HG02588 (cell line): ENCODE results near the gene SLX4IP.

ENCODE experiments used
- ATAC-seq: cut with Tn5 transposase; IDR thresholded peaks from one replicate; pipeline ENCODE4 v1.9.1; 2021; ENCODE audit warnings: mild to moderate bottlenecking, moderate library complexity; ENCODE audit not compliant: unreplicated experiment

The SLX4IP gene

DNA sequence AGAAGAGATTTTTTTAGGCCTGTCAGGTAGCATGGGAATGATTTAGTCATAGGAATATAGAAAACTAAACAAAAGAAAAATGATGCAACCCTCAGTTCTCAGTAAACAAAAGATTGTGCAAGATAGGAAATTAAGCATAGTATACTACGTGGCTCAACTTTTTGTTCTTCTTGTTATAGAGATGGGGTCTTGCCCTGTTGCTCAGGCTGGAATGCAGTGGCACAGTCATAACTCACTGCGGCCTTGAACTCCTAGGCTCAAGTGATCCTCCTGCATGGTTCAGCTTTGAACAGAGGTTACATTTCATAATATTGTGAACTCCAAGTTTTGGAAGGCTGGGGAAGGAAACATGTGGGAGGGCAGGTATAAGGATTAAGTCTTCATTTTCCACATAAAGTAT lies 28.5 kb downstream of the SLX4IP start:
- ATAC-seq = no peak

DNA sequence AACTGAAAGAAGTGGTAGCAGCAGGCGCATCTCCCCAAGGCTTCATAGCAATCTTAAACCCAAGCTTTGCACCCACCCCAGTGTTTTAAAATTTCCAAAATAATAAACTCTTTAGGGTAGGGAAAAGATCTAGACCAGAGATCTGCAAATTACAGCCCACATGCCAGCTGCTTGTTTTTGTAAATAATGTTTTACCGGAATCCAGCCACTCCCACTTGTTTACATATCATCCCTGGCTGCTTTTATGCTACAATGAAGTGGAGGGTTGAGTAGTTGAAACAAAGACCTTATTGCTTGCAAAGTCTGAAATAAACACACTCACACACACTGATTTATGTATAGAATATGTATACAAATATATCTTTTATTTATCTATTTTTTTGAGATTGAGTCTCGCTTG lies 30.0 kb downstream of the SLX4IP start:
- ATAC-seq = no peak

DNA sequence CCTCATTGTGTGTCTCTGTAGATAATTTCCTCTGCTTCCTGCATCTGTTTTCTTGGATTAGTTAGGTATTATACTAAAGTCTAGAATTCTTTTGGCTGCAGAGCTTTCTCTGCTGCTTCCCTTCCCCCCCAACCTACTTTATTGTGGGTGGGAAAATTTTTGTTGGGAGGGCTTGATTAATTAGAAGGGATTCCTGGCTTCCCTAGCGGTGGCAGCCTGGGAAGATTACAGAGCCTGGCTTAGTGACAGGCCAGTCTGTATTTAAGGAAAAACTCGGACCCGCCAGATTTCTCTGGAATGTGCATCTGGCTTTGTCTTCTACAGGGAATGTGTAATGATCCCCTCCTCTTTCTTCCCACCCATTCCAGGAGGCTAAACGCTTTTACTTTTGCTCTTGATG lies 31.2 kb downstream of the SLX4IP start:
- ATAC-seq = no peak

DNA sequence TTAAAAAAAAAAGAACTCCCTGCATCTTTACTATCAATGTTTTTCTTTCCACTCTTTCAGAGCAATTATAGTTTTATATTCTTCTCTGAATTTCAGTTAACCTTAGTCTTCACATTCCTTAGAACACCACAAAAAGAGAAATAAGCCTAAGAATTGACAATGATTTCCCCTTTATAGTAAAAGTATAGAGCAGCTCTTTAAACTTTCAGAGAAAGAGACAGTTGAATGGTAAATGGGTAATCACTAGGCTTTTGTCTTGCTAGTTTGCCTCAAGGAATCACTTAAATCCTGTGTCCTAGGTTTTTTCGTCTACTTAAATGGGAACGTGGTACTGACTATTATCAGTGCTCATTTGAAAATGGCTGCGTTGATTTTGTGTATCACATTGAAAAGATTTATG lies 31.8 kb downstream of the SLX4IP start:
- ATAC-seq = no peak

DNA sequence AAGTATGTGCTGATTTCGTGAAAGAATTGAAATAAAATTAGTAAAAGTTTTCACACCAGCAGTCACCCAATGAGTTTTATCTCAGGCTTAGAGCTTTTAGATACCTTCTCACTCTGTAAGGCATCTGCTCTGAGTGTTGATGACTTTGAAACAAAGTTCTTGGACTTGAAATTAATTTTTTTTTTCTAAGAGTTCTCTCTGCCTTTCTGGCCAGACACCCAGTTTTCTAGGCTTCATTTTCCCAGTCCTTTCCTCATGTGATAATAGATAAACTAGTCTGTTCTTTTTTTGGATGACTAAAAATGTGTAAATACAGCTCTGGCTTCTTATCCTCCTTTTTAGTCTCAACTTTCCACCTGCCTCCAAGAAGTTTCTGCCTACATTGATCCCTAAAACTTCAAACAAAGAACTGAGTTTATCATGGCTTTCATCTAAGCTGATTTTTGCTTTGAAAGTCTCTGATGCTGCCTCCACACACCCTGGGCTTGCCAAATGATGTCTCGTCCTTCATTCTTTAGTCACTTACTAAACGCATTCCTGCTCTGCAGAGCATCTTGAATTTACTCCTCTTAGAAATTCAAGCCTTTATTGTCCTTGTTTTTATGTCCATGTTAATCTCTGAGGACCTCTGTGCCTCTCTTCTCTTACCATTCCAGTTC lies 32.7 kb downstream of the SLX4IP start:
- ATAC-seq = no peak

DNA sequence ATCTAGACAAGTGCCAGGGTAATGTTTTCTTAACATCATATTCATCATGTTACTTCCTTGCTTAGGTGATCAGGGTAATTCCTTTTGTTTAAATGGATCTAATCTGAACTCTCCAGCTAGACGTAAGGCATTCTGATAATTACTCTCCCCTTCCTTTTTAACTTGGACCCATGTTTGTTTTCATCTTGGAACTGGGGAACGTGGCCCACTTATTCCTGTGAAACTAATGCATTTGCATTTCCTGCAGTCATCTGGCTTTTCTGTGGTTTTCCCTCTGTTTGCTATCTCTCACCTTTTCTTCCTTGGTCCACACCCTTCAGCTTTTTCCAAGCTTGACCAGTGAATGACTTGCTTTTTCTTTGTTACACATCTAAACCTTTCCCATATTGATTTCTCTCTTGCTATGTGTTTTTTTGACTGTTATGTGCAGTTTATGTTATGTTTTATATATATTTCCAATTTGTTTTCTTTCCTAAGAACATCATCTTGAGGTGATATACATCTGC lies 33.3 kb downstream of the SLX4IP start:
- no peak for ATAC-seq

DNA sequence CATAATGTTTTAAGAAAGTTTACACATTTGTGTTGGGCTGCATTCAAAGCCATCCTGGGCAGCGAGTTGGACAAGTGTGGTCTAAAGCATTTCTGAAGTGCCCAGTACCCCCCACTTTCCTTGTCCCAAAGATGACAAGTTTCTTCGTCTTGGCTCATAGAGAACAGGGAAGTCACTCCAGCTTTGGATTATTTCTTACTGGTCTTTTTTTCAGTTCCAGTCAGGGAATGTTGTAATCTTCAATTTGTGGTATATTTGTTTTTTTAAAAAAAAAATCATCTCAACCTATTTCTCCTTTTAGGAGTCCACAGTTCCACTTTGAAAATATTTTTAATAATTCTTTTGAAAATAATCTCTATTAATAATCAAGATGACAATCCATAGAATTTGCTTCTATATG lies 34.0 kb downstream of the SLX4IP start:
- no peak for ATAC-seq

DNA sequence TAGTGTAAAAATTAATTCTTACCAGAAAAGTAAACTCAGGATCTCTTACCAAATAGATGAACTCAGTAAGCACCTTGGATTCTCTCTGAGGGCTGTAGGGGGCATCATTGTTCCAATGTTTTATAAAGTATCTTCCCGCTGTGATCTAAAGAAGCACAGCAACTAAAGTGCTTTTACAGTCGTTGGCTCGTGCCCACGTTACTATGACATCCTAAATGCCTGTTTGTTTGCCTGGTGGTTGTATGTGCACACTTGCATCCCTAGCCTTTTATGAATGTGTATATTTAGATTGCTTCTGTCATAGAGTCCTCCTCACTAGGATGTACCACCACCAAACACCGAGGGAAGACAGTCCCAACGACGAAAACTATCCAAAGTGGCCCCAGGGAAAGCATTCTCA lies 34.5 kb downstream of the SLX4IP start:
- no peak for ATAC-seq

DNA sequence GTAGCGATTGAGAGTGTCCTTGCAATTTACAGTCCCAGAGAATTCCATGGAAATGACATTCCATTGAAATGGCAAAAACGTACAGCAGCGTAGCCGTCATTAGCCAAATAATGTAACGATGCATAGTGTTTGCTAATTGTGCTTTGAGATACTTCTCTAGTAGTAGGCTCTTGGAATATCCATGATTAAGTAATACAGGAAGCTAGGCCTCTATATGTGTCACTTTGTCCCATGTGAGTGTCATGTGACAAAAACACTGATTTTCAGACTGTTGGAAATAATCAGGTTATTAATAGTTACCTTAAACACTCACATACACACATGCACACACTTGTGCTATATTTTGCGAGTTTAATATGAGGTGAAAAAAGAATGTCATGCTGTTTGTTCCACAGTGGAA lies 35.2 kb downstream of the SLX4IP start:
- no peak for ATAC-seq

DNA sequence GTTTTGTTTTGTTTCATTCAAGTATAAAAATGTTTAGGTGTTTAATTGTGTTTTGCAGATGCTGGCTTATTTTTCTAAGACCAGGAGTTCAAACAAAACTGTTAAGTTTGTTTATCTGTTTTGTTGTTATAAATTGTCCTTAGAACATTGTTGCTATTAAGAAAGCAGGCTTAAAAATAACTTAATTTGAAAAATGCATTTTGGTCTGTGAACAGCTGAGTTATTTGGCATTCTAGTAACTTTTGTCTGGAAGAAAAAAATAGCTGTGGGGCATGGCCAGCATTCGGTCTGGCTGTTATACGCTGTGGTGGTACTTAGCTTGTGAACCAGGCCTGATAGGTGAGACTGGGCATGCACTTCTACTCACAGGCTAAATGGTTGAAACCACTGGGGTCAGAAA lies 37.8 kb downstream of the SLX4IP start:
- ATAC-seq = no peak

DNA sequence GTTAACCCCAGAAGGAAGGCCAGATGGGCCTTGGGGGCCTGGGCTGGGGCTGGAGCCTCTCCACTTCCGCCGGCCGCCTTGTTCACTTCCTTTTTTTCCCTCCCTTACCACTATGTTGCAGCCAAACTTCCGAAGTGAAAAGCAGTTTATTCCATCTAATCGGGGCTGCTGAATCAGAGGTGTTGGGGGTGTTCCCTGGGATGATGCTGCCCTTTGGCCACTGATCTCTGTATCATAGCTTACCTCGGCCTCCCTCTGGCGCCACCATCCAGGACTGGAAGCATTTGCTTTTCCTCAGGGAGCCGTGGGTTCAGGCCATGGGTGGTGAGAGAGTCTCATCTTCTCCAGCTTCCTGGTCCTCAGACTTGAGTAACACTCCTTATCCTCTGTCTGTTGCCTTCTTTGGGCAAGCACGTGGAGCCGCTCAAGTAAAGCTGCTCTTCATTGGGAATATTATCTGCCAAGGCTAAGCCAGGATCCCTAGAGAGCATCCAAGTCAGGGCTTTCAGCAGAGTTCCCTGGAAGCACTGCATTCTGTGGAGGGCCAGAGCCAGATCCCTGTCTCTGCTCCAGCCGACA lies 39.6 kb downstream of the SLX4IP start:
- ATAC-seq = no peak

DNA sequence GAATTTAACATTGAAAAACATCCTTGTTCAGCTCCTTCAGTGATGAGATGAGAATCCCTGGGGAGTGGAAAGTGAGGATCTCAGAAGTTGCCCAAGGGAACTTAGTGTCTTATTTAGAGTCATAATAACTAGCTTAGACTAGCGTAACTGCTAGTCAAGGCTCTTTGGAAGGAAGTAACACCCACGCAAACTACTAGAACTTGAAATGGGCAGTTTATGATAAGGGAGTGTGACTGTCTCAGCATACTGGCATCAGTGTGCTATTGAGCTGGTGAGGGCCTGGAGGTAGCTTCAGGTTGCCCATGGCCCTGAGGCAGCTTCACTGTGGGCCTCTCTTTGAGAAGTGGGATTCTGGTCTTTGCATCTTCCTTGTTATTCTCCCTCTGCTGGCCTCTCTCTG lies 40.1 kb downstream of the SLX4IP start:
- no peak for ATAC-seq

DNA sequence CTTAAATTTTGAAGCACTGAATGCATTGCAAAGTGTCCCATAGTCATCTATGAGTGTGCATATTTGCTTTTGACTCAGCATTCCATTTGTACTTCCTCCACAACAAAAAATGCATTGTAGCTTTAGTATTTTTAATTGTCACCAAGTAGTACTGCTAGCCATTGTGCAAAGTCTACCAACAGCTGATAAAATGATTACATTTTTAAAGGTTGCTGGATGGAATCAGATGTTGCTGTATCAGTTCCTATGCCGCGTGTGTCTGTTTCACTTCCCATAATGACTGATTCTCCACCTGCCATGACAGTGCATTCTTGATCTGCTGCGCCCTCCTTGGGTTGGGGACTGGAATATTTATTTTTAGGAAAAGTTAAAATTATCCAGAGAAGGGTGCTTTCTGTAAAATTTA lies 41.2 kb downstream of the SLX4IP start:
- peak; percentile 81 for ATAC-seq

DNA sequence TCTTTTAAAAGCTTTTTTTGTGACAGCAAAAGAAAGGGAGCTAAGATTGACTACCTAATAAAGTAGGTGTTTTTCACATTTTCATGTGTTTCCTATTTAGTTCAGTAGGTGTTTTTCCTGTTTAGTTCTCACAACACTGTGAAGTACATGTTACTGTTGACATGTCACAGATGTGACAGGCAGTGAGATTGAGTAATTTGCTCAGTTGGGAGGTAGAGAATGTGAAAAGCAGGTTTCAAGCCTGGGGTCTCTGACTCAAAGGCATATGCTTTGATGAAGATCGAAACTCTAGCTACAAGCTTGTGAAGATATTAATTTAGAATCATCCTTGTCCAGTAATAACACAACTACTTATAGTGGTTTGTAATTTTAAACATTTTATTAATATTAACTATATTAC lies 43.1 kb downstream of the SLX4IP start:
- peak; percentile 64 for ATAC-seq

DNA sequence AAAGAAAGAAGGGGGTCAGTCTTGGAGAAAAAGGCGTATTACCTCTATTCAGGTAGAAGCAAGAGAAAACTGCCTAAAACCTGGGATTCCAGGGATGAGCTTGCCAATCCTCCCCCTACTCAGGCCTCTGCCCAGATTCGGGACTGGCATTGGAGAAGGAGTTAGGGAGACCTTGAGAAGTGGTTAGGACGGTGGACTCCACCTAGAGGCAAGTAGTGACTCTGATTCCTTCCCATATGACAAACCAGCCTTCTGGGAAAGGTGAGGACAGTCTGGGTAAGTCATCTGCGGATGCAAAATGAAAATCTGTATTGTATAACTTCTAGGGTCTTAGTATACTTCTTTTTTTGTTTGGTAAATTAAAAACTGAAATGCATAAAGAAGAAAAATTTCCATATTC lies 43.8 kb downstream of the SLX4IP start:
- no peak for ATAC-seq

DNA sequence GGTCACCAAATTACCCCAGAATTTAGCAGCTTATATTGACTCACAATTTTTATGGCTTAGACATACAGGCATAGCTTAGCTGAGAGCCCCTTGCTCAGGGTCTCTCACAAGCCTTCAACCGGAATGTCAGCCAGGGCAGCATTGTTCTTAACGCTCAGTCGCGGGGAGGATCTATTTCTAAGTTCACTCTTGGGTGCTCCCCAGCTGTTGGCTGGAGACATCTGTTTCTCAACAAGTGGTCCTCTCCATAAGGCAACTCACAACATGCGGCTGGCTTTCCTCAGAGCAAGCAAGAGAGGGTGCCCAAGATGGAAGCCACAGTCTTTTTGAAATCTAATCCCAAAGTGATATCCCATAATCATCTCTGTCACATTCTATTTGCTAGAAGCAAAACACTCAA lies 46.6 kb downstream of the SLX4IP start:
- no peak for ATAC-seq

DNA sequence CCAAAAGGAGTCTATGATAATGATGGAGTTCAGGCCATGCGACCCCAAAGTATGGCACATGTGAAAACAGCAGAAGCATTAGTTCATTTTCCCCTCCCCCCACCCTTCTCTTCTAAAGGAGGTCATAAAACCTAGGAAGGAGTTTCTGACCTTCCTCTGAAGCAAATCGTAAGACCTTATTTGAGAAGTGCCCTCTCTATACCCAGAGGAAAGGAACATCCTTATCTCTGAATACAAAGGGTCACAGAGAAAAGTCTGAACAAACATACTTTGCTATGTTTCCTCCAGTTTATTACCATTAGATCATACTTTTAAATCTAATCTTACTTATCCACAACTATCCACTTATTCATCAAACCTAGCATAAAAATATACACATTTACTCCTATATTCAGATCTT lies 48.6 kb downstream of the SLX4IP start:
- ATAC-seq = no peak

DNA sequence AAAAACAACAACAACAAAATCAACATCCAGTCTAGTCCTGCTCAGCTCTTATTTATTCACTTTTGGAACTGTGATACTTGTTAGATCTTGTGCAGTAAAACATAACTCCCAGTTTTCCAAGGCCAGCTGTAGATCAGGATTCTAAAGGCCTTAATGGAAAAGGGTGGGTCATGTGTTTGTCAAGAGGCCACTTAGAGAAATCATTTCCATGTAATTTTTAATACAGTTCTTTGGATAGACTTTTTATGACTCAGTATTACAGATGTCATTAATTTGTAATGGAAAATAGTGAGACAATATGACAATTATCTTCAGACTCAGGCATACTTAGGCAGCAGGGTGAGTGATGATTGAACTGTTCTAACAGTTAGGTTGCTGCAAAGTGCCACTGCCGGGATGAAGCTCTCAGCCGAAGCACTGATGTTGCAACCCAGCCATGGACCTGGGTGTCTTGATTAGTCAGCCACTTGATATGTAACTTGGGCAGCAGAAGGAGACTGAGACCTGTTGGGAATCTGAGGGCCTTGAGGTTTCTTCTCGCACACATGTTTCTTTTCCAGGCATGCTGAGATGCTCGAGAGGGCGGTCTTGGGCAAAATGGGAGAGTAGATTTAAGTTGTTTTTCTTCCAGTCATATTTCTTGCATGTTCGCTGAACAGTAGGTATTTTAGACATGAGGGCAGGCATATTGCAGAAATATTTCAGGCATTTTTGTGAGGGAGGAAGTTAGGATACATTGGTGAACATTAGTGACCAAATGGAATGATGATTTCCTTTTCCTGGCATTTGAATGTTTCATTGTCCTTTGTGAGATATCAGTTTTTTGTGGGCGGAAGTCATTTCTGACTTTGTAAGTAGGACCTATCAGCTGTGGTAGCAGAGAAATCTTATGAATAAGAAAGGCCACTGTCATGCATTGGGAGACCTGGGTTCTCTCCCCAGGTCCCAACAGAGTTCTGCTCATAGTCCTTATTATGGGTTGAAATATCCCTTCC lies 52.3 kb downstream of the SLX4IP start:
- no peak for ATAC-seq

DNA sequence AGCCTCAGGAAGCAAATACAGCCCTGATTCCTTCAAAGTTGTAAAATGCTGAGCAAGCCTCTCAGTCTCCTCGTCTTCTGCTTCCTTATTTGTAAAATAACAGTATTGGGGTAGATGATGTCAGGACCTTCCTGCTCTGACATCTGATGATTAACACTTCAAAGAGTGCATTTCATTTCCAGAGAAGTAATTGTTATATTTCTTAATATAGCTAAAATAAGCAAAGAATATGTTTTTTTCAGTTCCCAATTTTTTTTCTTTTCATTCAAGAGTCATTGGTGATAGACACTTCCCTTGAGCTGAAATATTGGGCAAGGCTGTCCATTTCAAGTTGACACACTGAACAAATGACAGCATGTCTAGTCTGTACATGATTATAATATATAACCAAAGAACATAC lies 53.4 kb downstream of the SLX4IP start:
- ATAC-seq = no peak

DNA sequence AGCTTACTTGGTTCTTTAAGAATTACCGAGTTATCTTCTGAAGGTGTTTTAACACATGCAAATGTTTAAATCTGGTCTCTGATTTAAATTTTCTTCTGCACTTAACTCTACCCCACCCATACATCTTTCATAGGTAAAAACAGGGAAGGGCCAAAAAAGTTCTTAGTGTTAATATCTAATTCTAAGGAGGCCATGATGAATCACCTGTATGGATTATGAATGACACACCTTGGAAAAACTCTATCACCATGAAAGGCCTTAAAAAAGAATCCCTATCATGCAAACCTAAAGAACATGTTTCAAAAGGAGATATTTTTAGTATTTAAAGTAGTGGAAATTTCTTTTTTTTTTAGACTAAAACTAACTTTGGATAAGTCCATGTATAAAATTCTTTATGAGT lies 54.7 kb downstream of the SLX4IP start:
- ATAC-seq = no peak

DNA sequence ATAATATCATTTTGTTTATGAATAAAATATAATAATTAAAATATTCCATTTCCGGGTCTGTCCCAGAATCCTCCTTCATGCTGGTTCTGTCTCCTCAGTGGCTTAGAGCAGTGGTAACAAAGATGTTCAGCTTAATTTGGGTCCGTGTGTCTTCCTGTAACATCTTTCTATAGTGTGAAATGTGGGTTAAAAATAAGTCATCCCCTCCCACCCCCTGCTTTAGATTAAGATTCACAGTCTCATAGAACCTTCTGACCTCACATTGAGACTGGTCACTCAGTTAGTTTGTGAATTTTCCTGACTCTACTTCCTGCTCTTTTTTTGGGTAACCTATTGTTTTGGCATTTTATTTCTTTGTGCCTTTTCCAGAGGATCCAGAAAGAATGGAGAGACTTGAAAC lies 55.2 kb downstream of the SLX4IP start:
- no peak for ATAC-seq

DNA sequence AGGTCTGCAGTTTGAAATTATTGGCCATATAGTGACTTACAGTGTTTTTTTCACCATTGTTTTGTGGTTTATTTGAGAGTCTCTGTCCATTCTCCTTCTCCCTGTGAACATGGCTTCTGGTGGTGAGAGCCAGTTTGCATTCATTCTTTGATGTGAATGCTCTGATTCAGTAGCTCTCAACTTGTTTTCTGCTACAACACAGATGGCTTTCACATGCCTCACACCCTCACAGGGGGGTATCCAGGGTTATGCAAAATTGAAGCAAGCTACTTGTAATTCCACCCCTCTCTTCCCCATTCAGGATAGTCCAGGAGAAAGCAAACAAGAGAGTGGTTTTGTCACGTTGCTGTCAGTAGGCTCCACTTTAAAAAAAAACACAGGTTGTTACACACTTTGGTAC lies 55.6 kb downstream of the SLX4IP start:
- ATAC-seq = no peak
